ENCODE results near the gene STT3B.

STT3B gene

DNA sequence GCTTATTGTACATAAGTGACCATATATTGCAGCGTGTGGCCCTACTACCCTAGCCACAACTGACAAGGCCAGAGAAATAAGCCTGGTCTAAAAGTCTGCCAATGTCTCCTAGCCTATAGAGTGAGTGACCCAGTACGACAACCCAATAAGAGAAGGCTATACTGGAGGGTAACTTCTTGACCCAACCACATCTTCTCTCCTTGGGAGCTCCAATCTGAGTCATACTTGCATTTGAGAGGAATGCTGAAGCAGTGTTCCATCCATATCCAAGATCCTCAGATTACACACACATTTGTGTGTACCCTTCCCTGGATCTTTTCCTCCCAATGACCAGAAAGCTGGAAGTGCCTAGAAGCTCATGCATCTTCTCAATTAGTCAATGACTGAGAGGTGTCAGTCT lies 11.3 kb upstream of the STT3B start:
- no peak for DNase-seq (ENCODE audit: low read depth)

DNA sequence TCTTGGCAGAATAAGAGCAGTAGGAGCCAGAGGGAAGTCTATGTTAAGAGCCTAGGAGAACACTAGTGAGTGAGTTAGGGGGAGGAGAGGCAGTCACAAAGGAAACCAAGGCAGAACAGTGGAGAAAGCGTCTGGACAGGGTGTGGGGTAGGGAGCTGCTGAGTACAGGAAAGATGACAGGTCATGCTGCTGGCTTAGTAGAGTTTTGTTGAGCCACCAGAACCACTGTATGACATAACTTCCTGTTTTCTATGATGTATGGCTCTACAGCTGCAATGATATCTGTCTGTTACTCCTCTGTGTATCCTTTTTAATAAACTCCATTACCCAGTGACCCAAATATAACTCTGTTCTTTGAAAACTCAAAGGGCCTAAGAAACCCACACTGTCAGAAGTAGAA lies 10.6 kb upstream of the STT3B start:
- DNase-seq (ENCODE audit: low read depth): no peak

DNA sequence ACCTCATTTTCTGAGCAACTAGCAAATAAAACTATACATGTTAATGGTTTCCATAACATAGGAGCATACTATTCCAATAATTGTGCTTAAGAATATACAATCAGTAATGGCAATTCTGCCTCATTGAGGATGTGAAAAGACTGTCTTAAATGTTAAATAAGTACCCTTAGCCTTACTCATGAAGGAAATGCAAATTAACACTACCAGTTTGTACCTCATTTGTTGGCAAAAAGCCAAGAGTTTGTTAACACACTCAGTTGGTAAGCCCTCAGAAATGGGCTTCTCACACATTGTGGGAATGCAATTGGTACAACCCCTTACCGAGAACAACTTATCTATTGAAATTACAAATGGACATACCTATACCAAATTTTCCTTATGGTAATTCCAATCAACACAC lies 9.2 kb upstream of the STT3B start:
- DNase-seq (ENCODE audit: low read depth): no peak

DNA sequence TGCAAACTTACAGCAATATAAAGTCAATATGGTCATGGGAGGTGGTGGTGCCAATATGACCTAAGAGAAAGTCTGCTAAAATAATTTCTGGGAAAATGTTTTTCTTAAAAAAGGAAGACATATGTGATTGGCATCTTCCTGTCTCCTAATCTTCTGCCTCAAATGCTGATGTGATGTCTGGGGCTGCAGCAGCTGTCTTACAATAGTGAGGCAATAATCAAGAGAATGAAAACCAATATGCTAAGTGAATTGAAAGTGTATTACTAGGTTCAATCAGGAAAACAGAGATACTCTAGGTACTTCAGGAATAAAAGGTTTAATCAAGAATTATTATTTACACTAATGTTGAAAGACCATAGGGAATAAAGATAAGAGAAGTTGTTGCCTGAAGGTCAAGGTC lies 7.2 kb upstream of the STT3B start:
- DNase-seq (ENCODE audit: low read depth): no peak

DNA sequence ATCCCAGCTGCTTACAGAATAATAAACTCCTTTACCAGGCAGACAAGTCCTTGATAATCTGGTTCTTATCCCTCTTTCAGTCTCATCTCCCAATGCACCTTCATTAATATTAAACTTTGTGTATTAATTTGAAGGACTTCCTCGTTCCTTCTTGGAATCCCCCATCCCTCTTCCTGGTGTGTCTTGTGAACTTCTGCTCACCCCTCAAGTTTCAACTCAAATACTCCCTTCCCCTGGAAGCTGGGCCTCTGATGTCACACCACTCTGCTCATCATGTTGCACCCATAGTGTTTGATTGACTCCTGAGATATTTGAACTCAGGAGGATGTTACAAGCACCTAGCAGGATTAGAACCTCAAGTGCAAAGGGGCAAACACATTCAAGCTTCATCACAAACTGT lies 3.3 kb upstream of the STT3B start:
- DNase-seq (ENCODE audit: low read depth): no peak

DNA sequence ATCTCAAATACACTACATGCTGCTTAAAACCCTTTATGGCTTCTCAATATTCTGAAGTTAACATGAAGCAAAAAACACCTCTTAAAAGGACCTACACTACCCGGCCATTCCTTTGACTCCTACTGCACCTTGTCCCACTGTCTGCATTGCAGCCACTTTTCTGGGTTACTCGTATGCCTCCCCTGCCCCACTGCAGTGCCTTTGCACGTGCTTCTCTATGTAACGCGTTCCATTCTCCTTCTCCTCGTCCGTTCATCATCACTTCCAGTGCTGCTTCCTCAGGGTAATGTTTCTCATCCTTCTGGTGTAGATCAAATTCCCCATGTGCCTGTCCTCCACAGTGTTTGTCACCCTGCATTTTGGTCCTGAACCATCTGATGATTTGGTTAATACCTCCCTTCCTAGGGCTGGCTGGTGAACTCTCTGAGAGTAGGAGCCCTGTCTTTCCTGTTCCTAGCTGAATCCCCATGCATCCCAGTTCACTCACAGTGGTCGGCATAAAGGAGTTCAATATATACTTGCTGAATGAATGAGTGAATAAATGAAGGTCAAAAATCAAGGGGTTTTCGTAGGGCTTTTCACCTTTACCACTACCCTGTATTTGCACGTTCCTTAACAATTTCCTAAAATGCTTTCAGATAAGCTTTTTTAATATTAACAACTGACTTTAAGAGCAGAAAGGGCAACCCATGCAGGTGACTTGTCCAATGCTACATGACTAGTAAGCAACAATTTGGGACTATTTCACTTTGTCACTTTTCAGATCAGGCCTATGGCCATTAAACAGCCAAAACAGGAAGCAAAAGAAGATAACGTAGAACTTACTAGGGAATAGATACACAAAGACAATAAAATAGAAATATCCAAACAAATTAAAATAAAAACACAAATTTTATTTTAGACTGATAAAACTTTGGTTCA lies 2.4 kb upstream of the STT3B start:
- DNase-seq (ENCODE audit: low read depth): no peak

DNA sequence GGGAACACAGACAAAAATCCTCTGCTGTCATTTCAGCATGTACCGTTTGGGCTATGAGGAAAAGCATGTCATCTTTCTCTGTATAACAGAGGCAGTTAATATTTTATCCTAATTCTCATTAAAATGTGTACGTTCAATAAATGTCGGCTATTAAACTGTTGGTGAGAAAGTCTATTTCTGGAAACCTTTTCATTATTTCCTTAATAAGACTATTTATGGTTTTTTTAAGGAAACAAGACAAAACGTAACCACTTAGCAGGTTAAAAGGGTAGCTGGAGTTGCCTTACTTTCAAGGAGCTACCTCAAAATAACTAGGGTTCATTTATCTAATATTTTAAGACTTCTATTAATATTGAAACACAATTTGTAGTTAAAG lies 1.8 kb upstream of the STT3B start:
- no peak for DNase-seq (ENCODE audit: low read depth)

DNA sequence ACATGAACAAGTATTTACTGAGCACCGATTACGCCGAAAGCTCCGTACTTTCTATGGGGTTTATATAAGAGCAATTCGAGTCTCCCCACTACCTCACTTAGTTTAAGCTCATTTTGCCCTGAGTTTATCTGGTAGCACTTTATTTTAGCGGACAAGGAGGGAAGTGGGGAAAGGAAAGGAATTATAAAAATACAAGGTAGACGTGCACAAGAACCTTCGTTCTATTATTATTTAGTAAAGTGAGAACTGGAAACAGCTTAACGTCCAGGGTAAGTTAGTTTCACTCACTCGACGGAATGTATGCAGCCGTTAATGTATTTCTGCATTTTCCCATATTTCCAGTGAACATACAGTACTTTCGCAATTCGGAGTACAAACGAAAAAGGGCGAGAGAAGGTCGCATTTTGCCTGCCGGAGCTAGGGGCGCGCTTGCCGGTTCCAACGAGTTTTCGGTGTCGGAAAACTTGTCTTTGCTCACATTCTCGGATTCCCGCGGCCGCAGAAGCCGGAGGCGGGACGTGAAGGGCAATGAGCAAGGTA lies 1.2 kb upstream of the STT3B start:
- no peak for DNase-seq (ENCODE audit: low read depth)

DNA sequence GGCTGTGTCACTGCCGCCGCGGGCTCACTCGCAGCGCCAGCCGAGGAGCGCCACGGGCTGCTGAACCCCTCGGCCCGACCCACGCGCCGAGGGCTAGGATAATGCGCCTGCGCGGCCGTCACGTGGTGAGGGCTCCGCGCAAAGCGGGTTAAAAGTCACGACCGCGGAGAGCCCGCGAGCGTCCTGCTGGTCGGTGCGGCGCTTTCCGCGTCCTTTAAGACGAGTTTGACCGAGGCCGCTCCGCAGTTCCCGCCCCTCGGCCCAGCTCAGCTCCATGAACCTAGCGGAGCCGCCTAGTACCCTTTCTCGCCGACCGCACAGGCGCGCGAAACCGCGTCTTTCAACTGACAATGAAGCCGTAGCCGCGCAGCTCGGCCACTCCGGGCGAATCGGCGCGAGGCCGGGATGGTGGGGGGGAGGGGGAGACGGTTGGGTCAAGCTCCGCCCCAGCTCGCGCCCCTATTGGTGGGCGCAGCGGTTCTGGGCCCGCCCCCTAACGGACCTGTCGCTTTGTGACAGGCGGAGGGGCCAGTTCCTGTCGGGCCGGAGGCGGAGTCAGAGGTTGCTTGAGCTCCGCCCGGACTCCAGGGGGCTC lies 636 bp upstream of the STT3B start:
- peak; percentile 98 for DNase-seq (ENCODE audit: low read depth)

DNA sequence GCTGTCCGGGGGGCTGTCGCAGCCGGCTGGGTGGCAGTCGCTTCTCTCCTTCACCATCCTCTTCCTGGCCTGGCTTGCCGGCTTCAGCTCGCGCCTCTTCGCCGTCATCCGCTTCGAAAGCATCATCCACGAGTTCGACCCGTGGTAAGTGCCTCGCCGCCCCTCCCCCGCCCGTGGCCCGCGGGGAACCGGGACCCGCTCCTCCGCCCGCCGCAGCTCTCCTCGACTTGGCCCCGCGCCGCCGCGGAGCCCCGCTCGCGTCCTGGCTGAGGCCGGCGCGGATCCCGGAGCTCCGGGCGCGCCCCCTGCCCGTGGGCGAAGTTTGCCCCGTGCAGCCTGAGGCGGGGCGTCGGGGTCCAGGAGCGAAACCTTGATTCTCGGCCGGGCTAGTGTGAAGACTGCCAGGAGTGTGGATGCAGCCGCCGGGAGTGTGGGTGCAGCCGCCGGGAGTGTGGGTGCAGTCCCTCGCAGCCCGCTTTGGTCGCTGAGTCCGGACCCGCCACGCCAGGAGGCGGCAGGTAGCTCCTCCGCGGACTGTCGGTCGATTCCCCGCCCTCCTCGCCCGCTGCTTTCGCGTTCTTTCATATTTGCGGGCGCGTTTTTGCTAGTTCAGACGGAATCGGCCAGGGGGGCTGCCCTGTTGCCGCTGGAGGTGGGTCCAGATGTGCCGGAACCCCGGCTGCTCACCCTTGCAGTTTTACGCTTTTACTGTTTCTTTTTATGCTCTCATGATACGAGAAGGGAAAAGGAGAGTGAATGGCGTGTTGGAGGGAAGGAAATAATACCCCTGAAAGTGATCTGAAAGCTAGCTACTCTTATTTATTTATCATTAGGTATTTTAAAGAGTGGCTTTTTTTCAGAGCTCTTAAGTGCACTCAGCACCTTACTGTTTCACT lies 692 bp downstream of the STT3B start:
- no peak for DNase-seq (ENCODE audit: low read depth)

DNA sequence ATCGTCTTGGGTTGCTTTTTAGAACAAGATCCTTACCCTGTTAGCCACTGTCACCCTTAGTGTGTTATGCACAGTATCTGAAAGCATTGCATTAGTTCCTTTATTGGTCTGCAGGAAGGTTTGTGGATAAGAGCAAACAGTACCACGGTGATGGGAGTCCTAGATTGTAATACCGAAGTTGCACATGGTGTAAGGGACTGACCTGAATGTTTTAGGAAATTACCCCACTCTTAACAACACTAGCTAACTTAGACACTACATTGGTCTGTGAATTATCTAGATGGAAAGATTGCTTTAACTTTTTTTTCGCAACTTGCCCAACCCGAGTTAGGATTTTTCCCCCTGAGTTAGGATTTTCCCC lies 1.3 kb downstream of the STT3B start:
- DNase-seq (ENCODE audit: low read depth): no peak

DNA sequence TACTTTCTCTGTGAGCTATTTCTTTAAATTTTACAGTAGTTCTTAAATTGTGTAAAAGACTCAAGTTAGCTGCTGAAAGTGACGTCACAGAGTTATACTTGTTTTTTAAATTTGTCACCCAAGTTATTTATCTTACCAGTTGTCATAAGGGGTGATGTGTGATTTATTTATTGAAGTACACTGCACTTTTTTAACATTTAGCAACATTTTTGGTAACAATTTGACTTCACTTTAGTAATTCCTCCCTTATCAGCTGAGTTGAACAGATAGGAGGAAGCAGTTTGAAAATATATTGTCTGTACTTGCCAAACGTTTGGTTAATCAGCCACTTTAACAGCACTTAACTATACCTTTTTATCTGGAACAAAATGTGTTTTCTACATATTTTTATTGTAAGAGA lies 3.8 kb downstream of the STT3B start:
- DNase-seq (ENCODE audit: low read depth): no peak

DNA sequence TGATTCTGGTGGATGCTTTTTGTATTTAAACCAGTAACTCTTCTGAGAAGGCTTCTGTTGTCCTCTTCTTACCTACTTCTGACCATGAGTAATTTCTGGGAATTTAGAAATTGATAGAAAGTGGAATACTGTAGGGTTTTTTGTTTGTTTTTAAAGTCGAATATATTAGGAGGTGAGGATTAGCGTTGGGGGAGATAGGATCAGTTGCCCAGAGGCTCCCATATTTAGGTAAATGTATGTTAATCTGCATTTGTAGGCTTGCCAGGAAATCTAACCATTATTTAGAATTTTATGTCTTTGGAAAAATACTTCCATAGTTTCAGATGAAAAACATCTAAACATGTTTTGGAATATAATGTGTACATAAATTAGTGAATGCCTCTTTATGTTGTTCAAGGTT lies 6.1 kb downstream of the STT3B start:
- DNase-seq (ENCODE audit: low read depth): no peak

DNA sequence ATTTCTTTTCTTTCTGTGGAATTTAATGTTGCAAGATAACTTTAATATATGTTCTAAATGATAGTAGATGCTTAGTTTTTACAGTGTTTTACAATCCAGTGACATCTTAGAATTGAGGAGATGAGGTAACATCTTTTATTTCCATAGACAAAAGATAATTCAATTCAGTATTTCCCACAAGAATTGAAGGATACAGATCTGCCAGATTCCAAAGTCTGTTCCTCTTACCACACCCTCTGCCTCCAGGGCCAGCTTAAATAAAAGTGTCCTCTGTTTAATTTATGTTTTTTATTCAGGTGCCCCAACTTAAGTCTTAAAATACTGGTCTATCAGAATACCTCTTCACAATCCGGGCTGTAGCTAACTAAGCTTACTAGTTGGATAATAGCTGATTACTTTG lies 6.5 kb downstream of the STT3B start:
- no peak for DNase-seq (ENCODE audit: low read depth)

DNA sequence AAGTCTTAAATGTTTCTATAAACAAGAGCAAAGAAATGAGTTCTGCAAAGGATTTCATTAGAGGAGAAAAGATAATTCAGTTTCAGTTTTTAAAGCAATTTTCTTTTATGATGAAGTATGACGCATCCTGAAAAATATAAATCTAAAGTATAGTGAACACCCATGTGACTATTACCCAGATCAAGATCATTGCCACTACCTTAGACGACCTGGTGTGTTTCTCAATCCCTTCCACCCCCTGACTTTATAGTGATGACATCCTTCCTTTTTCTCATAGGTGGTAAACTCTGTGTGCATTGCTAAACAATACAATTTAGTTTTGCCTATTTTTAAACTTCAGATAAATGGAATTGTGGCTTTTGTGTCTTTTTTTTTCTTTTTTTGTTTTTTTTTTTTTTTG lies 8.4 kb downstream of the STT3B start:
- no peak for DNase-seq (ENCODE audit: low read depth)

DNA sequence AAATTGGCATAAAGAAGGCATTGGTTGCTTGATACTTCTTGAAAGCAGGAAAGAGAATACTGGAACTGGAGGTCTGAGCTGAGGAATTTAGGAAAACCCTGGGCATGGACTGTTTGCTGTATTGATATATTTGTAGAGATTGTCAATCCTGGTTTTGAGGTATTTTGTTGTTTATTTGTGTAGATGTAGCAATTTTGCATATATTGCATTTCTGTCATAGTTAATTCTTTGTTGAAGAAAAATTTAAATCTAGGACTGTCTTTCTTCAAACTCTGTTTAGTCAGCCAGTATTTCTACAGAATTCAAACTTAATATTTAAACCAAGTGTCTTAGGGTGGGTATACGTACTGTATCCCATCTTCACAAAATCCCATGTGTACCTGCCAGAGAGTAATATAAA lies 9.5 kb downstream of the STT3B start:
- no peak for DNase-seq (ENCODE audit: low read depth)

DNA sequence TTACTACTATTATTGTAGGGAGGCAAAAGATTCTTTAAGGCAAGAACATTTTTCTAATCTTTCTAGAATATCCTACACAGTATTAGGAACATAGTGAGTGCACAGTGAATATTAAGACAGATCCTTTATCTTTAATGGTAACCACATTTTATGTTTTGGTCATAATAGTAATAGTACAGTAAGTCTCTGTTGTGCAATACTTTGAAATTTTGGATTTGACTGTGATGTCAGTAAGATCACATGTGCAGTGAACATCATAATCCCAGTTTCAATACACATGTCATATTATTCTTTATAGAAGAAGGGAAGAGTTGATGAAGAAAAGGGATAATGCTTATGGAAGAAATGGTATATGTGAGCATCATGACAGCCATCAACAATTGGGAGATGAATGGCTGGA lies 10.7 kb downstream of the STT3B start:
- DNase-seq (ENCODE audit: low read depth): peak; percentile 76

DNA sequence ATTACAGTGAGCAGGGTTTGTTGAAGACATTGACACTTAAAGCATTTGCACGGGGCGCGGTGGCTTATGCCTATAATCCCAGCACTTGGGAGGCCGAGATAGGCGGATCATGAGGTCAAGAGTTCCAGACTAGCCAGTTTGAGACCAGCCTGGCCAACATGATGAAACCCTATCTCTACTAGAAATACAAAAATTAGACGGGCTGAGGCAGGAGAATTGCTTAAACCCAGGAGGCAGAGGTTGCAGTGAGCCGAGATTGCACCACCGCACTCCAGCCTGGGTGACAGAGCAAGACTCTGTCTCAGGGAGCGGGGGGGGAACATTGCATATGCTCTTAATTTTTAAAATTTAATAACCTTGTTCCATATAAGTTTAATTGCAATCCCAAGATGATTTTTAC lies 11.9 kb downstream of the STT3B start:
- DNase-seq (ENCODE audit: low read depth): peak; percentile 74

DNA sequence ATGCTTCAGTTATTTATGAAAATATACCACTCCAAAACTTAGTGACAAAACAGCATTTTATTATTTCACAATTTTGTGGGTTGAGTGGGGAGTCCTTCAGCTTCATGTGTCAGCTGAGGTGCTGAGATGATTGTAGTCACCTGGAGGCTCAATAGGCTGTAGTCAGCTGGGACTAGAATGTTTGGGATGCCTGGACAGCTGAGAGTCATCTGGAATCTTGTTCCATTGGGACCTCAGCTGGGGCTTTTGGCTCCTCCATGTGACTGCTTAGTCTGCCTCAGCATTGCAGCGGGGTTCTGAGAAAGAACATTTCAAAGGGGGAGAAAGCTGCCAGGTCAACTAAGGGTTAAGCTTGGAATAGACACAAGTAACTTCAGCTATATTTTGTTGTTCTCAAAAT lies 13.4 kb downstream of the STT3B start:
- no peak for DNase-seq (ENCODE audit: low read depth)

DNA sequence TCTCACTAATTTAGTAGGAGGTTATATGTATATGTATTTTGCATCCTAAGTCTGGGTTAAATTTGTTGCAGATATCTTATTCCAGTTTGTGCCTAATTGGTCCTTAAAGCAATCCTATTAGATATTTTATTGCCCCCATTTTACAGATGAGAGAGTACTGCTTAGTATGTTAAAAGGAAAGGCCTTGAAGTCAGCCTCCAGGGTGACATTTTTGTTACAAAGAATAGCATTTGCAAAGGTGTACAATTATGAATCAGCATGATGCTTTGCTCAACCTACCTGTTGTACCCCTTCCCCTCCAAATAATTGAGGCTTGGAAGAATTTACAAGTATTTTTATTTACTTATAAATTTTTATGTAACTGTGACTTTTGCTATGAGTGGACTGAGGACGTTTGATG lies 14.0 kb downstream of the STT3B start:
- no peak for DNase-seq (ENCODE audit: low read depth)

DNA sequence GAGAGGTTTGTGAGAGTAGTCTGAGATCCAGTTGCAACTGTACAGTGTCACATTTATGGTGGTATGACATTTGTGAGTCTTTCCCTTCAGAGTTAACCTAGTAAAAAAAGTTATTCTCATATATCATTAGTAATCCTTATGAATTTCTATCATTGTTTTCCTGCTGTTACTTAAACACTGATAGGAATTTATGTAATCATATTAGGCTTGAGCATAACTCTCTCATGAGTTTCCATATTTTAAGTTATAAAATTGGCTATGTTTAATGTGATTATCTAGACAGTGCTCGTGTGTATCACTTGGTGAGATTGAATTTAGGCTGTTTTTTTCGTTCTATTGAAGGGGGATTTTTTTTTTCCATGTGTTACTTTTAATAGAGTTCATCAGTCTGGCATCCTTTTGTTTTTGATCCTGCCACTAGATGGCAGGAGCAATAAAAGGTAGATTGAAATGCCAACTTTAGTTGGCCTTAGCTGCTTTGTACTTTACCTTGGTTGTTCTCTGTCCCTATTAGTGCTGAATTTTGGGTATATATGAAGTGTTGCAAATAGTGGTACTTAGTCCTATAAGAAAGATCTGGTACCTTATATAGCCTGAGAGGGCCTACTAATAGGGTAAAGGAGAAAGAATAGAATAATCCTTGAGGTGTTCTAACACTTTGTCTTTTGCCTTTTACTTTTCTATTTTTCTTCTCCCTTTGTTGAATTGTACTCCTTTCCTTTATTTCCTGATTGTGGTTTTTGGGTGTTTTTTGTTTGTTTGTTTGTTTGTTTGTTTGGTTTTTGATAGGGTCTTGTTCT lies 17.9 kb downstream of the STT3B start:
- no peak for DNase-seq (ENCODE audit: low read depth)

DNA sequence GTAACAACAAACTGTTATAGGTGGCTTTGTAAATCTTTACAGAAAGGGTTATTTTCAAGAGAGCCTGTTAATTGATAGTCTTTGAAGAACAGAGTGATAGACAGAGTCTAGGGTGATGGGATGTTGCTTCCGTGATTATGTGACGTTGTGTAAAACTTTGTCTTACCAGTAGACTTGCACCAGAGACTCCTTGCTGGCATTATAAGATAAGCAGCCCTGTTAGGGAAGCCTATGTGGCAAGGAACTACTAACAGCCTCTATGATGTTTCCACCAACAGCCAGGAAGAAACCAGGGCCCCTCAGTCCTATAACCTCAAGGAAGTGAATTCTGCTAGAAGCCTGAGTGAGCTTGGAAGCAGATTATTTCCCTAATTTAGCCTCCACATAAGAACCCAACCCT lies 18.9 kb downstream of the STT3B start:
- DNase-seq (ENCODE audit: low read depth): no peak

Data from amniotic epithelial cell (primary cell).